Stimulated activated CD4-positive, alpha-beta T cell treated with anti-CD3 and anti-CD28 coated beads, Interleukin-15, amount 100 ng/mL, for 48 hours (primary cell): ENCODE data around the gene NRXN3.
"Not testable (repeated sequence)": the region's sequence is repeated elsewhere in the genome, so short reads cannot be mapped to it uniquely, and the experiment has no call there.

Experiments used
- DNase-seq, 2 donors: peaks; one replicate each; pipeline ENCODE4 v3.0.0-alpha.2; 2020; ENCODE audit warnings: low read depth in 2 of 2

The NRXN3 gene

DNA sequence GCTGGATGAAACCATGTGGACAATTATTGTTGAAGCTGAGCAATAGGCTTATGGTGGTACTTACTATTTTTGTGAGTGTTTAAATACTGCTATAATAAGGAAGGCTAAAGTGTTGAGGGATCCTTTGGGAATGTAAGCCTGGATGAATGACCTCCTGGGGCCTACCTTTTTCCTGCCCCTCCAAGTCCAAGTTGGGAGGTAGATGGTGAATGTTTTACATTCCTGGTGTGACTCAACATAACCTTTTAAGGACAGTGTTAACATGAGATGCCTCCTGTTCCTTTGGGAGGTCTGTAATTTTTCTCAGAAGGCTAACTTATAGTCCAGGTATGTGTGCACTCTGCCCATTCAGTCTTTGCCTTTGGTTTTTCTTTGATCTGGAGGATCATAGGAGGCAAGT, 315.9 kb downstream of the NRXN3 start:
- DNase-seq, result no peak

DNA sequence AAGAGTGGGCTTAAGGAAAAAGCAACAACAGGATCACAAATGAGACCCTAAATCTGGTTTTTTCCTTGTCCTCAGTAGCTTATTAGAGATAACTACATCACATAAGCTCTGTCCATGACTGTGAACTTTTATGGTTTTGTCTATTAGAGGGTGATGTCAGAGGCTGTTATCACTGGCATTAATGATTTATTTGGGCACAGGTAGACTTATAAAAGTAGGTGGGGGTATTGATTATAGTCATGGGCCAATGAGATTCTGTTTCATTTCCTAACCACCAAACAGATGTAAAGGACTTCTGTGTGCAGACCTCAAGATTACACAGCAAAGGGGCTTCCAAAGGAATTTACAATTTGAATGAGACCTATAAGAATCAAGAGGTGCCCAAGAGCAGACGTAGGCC, 316.4 kb downstream of the NRXN3 start:
- no peak for DNase-seq

DNA sequence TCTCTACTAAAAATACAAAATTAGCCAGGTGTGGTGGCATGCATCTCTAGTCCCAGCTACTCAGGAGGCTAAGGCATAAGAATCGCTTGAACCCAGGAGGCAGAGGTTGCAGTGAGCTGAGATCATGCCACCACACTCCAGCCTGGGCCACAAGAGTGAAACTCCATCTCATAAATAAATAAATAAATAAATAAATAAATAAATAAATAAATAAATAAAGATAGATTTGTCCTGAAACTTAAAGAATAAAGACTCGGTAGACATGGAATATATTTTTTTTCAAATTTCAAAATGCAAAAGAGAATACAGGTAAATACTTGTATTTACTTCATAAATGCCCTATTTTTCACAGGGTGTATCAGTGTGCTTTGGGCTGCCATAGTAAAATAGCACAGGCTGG, 317.4 kb downstream of the NRXN3 start:
- not testable (repeated sequence) for DNase-seq

DNA sequence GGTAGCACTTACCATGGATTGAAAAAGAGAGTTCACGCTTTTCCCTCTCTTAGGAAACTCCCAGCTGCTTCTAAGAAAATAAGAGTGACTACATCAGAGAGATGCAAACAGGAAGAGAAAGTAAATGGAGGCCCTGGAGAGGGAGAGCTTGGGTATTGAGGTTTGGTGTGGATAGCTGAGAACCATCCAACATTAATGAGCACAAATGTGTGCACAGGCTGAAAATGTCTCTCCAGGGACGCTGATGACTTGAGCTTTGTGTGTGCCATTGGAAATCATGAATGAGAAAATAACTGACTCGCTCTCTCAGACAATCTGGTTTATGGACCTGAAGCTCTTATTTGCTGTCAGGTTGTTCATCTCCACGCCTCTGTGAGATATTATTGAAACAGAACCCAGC, 318.8 kb downstream of the NRXN3 start:
- no peak for DNase-seq

DNA sequence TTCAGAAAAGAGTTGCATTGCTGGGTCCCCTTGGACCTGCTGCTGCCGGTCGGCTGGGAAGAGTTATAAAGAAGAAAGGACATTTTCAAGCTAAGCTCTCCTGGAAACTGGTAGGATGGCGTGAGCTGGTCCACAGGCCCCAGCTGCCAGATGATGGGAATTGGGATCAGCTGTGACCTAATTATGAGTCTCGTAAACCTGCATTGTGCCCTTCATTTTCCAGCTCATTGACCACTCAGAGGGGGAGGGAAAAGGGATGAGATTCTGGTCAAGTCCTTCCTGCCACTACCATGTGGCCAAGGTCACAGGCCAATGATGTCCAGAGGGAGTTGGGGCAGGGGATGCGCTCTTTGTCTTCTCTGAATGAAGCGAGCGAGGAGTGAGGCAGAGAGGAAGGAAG, 320.9 kb downstream of the NRXN3 start:
- no peak for DNase-seq

DNA sequence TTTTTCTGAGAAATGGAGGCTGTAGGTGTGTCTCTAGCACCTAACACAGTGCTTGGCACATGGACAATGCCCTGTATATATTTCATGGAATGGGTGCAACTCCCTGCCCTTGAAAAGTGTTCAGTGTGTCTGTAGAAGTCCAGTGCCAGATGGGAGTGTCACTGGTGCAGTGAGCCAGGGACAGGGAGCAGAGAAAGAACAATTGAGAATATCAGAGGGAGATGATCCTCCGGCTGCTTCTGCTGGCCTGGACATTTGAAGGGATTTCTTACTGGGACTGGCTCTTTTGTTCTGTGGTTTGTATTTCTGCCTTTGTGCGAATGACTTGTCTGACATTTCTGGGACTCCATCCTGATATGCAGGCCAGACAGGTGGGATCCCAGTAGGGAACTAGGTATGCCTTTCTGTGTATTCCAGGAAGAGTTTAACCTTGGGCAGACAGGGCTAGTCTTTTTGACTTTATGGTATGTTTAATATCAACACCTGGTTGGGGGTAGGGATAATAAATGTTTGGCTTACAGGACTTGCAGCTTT, 328.0 kb downstream of the NRXN3 start:
- no peak for DNase-seq

DNA sequence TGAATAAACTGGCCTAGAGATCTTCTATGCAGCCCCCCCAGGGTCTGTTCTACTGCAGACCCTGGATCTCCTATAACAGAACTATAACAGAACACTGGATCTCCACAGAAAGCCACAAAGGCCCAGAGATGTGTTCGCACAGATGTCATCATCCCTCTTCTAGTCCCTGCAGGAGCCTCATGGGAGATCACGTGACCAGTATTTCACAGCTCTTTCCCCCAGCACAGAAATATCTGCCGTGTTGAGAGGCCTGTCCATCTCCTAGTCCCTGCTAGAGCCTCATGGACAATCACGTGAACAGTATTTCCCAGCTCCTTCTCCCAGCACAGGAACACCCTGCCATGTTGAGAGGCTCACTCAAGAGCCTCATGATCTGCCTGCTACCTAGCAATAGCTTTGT, 331.7 kb downstream of the NRXN3 start:
- DNase-seq, result no peak

DNA sequence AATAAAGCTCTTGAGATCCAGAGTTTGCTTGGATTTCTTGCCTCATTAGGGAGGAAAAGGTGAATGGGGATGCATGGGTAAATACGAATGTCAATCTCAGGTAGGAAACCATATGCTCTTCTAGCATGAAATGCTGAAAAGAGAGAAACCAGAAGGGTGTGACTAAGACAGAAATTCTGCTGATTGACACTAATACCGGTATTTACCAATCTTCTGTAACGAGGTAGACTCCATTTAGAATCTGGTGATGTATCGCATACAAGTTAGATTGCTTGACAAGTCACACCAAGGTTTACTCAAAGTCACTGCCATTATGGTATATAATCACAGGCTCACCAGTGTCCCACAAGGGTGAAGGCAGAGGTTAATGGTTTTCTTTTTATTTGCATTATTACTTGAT, 337.9 kb downstream of the NRXN3 start:
- DNase-seq, result no peak

DNA sequence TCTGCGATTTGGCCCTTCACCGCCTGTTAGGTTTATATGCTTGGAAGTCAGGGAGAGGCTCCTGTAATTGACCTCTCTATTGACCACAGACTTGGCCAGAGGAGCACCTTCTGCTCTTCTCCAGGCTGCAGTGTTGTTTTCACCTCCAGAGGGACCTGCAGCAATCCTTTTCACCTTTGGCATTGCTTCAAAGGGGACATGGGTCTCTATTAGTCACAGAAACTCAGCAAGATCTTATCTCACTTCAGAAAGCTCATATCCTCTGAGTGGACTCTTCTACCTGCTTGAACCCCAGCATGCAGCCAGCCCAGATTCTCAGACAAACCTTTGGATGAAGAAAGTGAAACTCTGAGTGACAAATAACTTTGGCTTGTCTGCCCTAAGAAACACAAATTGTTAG, 339.3 kb downstream of the NRXN3 start:
- no peak for DNase-seq

DNA sequence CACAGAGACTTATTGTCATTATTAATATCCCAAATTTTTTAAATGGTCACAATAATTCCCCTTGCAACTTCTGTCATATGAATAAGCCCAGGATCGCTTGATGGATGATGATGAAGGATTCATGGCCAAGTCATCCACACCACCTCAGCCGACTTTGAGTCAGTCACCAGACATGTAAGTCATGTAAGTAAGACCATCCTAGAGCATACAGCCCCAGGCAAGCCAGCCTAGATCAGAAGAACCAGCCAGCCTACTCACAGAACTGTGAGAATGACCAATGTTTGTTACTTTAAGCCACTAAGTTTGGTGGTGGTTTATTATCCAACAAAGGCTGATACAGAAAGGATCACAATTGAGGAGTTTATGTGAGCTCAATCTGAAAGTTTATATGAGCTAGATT, 341.8 kb downstream of the NRXN3 start:
- no peak for DNase-seq

DNA sequence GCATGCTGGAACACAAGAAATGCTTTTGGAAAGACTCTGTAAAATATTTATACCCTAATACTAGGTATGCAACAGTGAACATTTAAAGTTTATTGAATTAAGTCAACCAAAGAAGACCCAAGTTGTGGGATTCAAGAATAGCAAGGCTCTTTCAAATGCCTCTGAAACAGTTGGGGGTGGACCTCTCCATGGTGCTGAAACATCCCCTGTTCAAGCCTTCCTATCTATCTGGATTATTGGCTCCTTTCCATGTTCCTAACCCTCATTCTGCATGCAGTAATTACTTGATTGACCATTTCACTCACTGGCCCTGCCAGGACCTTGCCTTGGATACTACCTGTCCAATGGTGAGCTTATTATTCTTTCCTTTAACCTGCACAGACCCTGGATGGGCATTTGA, 349.7 kb downstream of the NRXN3 start:
- DNase-seq, result no peak

DNA sequence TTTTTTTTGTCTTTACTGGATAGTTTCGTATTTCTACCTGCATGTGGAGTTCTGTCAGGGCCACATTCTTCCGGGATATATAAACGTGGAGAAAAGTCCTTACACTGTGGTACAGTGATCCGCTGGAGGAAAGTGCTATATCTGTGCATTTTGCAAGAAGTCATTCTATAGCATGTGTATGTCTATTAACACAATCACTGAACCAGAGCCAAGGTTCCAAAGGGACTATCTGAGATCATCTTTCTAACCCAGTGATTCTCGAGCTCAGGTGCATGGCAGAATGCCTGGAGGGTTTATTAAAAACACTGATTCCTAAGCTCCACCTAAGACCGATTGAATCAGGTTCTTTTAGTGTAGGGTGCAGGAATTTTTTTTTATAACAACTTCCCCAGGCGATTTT, 354.0 kb downstream of the NRXN3 start:
- DNase-seq, result no peak

DNA sequence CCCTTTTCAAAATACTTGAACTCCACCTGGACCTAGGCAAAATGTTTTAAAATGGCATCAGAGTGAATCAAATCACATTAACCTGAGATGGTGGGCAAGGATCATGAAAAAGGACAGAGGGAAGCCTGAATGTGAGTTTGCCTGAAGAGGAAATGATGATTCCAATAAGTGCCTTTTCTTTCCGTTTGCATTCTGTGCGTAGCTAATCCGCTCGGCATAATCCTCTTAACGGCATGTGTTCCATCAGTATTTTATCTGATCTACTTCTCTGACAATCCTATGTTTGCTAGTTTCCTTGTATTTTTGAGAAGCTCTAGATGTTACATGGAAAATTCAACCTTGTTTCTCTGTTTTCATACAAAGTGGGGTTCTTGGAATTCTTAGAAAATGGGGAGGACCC, 354.6 kb downstream of the NRXN3 start:
- DNase-seq, result no peak

DNA sequence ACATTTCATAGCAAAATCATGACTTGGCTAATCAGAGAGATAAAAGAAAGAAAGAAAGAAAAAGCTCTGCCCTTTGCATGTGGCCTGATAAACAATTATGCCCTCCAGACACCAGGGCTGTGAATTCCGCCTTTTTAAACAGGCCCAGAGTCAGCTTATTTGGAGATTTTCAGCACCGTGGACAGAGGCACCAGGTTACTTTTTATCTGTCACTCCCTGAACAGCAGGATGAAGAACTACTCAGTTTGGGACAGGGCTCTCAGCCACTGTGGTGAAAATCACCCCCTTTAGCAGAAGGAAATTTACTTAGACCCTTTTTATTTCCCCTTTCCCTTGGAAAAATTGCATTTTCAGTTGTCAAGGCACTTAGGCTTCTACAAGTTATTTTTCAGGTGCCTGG, 359.9 kb downstream of the NRXN3 start:
- peak in 1 of 2 donors; percentile 1 for DNase-seq

DNA sequence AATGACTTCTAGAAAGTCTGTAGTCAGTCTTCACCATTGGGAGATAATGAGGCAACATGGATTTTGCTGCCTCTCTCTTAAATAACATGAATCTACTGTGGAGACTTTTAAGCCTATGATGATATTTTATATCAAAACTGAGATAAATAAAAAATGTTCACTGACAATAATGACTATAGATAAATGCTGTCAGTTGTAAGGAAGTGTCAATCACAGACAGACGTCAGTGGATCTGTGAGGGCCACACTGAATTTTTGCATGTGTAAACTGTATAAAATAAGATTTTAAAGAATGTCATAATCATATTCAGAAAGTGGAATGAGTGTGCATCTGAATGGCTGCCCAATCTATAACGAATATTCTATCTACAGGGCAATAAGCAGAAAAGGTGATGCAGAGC, 364.0 kb downstream of the NRXN3 start:
- no peak for DNase-seq

DNA sequence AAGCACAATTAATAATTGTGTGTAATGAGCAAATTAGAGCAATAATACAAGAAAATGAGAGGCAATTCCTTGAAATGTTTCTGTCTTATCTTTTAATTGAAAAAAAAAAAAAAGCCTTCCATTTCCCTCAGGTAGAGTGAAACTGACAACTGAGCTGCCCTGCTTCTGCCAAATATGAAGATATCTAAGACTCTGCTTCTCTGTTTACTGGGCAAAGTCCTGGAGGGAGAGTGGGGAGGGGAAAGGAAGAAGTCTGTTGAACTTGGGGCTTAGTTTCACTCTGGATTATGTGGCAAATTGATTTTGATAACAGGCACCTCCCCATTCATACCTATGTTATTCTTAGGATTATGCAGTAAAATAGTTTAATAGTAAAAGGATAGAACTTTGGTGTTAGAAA, 364.9 kb downstream of the NRXN3 start:
- DNase-seq, result no peak

DNA sequence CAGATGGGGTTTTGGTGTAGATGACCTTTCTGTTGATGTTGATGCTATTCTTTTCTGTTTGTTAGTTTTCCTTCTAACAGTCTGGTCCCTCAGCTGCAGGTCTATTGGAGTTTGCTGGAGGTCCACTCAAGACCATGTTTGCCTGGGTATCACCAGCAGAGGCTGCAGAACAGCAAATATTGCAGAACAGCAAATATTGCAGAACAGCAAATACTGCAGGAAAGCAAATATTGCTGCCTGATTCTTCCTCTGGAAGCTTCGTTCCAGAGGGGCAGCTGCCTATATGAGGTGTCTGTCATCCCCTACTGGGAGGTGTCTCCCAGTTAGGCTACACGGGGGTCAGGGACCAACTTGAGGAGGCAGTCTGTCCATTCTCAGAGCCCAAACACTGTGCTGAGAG, 371.6 kb downstream of the NRXN3 start:
- DNase-seq, result not testable (repeated sequence)

DNA sequence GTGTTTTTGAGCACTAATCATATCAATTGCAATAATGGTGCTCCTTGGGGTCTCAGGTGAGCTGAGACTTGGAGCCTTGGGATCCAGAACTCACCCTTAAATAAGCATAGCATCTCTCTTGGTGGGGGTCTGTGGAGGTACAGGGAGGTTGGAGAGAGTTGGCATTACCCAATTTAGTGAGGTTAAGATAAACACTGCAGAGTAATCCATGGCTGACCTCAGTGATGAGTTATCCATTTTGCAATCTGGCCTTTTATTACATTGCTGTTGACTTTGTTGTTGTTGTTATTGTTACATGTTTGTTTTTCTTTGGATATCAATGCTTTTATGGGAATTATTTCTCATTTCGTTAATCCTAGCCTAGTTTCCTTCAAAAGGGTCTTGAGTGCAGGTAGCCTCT, 373.3 kb downstream of the NRXN3 start:
- no peak for DNase-seq

DNA sequence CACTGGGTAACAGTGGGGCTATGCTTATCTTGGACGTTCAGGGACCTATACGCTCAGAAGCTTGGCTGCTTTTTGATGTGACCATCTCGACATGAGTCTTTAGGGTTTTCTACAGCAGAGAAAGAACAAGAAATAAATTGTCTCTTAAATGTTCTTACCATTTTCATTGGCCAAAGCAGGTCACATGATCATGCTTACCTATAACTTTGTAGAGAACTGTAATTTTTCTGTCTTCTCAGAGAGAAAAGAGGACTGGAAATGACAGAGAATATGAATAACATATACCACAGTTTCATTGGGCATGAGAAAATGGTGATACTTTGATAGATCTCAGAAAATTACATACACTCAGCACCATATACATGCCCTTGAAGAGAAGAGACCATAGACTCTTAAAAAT, 390.9 kb downstream of the NRXN3 start:
- DNase-seq, result no peak

DNA sequence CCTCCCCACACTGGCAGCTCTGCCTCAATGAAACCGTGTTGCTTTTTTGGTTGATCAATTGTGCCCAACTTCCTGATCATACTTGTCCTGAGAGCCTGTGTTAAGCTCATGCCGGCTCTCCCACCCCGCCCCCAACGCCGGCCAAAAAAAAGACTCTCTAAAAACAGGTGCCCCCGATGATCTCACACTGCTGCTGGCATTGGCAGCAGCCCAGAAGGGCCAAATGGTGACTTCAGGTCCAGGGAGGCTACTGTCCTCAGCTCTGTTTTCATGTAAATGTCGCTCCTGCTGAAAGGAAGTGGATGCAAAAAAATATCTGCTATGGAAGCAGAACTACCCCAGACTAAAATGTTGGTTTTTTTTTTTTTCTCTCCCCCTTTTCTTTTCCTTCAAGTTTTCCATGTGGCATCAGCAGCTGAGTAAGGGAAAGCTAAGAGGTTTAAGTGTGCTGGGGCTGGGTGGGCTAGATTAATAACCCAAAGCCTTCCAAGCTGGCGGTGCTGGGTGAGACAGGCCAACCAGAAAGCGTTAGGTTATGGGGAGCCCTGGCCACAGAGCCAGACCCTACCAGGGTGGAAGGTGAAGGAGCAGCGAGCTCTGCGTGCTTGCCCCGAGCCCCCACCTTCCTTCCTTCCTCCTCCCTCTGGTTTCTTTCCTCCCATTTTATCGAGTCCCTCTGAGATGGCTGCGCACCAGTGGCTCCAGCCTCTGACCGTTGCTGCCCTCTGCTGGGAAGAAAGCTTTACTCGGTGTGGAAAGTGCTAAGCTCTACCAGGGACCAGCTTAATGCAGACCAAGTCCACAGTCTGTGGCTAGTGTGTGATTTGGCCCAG, 396.1 kb downstream of the NRXN3 start:
- DNase-seq, result peak; percentile 38 to 60

DNA sequence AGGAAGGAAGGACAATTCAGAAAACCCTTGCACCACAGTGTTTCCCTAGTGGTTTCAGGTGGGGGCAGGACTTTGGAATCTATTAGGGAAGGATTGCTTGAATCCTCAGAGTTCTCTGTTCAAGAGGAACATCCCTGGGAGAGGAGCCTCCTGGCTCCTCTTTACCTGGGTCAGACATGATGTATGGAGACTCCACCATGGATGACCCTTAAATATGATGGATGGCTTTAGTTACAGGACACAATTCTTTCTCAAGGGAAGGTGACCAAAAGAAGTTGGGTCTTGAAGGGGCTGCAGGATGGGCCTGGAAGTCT, 396.6 kb downstream of the NRXN3 start:
- no peak for DNase-seq

DNA sequence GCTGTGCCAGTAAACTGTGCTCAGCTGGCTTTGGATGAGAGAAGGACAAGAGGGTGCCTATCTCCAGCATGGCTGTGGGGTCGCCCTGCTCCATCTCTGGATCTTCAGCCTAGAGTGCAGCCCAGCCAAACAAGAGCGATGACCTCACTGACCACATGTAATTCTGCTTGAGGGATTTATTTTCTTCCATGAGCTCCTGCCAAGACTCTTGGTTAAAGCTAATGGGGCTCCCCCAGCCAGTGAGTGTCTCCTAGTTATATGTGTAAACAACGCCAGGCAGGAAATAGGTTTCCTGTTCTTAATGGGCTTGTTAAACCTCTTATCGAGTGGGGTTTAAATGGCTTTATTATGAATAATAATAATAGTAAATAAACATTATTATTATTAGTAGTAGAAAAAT, 397.2 kb downstream of the NRXN3 start:
- DNase-seq, result no peak

DNA sequence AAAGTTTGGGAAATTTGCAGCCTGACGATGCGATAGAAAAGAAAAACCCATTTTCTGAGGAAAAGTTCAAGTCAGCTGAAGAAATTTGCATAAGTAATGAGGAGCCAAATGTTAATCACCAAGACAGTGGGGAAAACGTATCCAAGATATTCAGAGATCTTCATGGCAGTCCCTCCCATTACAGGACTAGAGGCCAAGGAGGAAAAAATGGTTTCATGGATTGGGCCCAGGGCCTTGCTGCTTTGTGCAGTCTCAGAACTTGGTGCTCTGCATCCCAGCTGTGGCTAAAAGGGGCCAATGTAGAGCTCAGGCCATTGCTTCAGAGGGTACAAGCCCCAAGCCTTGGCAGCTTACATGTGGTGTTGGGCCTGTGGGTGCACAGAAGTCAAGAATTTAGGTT, 403.6 kb downstream of the NRXN3 start:
- not testable (repeated sequence) for DNase-seq
